PC-9 (cell line): ENCODE results near the gene TUBGCP6.

Experiments used
- EZH2 ChIP-seq: fragments of 200-600 bp; sonication (generic); IDR thresholded peaks from 2 replicates; pipeline ENCODE4 v1.8.0; 2017; ENCODE audit warnings: antibody characterized with exemption, low read depth
- TF ChIP-seq, protein P1 (sequence below): fragments of 200-600 bp; sonication (generic); conservative IDR thresholded peaks from 2 replicates; pipeline ENCODE4 v1.6.1; 2017; ENCODE audit warnings: mixed run types, antibody characterized with exemption, mild to moderate bottlenecking, moderate library complexity

DNA sequence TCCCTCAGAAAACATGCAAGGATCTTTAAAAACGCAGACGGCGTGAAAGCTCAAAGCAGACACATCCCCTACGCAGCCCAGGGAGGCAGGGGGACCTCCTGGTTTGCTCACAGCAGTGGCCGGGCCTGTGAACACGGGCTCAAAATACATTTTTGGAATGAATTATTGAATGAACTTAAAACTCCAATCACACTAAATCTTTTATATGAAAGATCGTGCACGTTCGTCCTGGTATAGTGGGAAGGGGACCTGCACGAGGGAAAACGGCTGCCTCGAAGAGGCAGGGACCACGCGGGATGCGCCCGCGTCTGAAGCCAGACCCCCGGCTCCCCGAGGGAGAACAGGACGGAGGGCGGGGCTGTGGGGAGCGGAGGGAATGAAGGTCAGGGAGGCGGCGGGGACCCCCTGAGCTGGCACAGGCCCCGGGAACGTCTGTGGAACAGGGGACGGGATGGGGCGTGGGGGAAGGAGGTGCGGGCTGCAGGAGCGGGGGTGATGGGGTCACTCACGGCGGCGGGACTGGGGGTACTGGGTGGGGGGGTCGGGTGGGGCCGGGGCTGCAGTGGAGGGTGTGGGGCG is 75.6 kb downstream of the TUBGCP6 start:
- TF ChIP-seq, protein P1, sequence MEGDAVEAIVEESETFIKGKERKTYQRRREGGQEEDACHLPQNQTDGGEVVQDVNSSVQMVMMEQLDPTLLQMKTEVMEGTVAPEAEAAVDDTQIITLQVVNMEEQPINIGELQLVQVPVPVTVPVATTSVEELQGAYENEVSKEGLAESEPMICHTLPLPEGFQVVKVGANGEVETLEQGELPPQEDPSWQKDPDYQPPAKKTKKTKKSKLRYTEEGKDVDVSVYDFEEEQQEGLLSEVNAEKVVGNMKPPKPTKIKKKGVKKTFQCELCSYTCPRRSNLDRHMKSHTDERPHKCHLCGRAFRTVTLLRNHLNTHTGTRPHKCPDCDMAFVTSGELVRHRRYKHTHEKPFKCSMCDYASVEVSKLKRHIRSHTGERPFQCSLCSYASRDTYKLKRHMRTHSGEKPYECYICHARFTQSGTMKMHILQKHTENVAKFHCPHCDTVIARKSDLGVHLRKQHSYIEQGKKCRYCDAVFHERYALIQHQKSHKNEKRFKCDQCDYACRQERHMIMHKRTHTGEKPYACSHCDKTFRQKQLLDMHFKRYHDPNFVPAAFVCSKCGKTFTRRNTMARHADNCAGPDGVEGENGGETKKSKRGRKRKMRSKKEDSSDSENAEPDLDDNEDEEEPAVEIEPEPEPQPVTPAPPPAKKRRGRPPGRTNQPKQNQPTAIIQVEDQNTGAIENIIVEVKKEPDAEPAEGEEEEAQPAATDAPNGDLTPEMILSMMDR: no peak
- TF ChIP-seq EZH2: no peak
